Naive B cell (primary cell): ENCODE results near the gene SLC25A17. TPM values are rescaled to one million over a fixed set of nuclear protein-coding genes. Genes with fewer than 3 reads are reported as not detected.
A peak's percentile ranks its signal among the peaks of the same experiment; 100 is the strongest.
"Not testable (repeated sequence)": the region's sequence is repeated elsewhere in the genome, so short reads cannot be mapped to it uniquely, and the experiment has no call there.

Experiments used
- ATAC-seq, 2 donors: fragments of 150-1000 bp; cut with Tn5 transposase; 2 replicates each; pipeline ENCODE4 v1.10.0; 2021; ENCODE audit warnings: low read depth in 2 of 2, mild to moderate bottlenecking in 2 of 2, moderate library complexity in 2 of 2
- DNase-seq: peaks from one replicate; pipeline ENCODE4 v3.0.0; 2022
- H3K27ac Mint-ChIP-seq, 6 donors: one replicate each; pipeline ENCODE4 v1.8.0; 2020 to 2022; ENCODE audit warnings: mild to moderate bottlenecking in 6 of 6, mixed read lengths in 6 of 6, moderate library complexity in 5 of 6, inconsistent platforms in 2 of 6
- H3K27me3 Mint-ChIP-seq, 3 donors: one replicate each; pipeline ENCODE4 v1.8.0; 2021 to 2022; ENCODE audit warnings: mixed read lengths in 3 of 3, mild to moderate bottlenecking in 1 of 3
- H3K36me3 Mint-ChIP-seq, 2 donors: one replicate each; pipeline ENCODE4 v1.8.0; 2020 to 2022; ENCODE audit warnings: mixed read lengths in 2 of 2, inconsistent platforms in 1 of 2, mild to moderate bottlenecking in 1 of 2
- H3K4me1 Mint-ChIP-seq, 3 donors: one replicate each; pipeline ENCODE4 v1.8.0; 2020 to 2022; ENCODE audit warnings: mixed read lengths in 3 of 3, inconsistent platforms in 1 of 3, mild to moderate bottlenecking in 1 of 3, moderate library complexity in 1 of 3
- H3K4me3 Mint-ChIP-seq, 8 donors: one replicate each; pipeline ENCODE4 v1.8.0; 2020 to 2022; ENCODE audit warnings: mild to moderate bottlenecking in 8 of 8, mixed read lengths in 8 of 8, moderate library complexity in 8 of 8, inconsistent platforms in 2 of 8
- H3K9me3 Mint-ChIP-seq, 7 donors: one replicate each; pipeline ENCODE4 v1.8.0; 2020 to 2022; ENCODE audit warnings: mixed read lengths in 7 of 7, mild to moderate bottlenecking in 5 of 7, inconsistent platforms in 2 of 7, moderate library complexity in 1 of 7
- polyA plus RNA-seq, 6 donors: library from polyadenylated mRNA; unstranded; fragments of 300-500 nt; fragmentation: Illumina TruSeq; gene quantifications; one replicate each; pipeline ENCODE4 v1.2.3, GENCODE V29; 2021; ENCODE audit warnings: low read depth in 6 of 6

SLC25A17 gene
- polyA plus RNA-seq, 6 donors from 2014 or later: 15.8 to 41.7 (median 25.4) TPM

DNA sequence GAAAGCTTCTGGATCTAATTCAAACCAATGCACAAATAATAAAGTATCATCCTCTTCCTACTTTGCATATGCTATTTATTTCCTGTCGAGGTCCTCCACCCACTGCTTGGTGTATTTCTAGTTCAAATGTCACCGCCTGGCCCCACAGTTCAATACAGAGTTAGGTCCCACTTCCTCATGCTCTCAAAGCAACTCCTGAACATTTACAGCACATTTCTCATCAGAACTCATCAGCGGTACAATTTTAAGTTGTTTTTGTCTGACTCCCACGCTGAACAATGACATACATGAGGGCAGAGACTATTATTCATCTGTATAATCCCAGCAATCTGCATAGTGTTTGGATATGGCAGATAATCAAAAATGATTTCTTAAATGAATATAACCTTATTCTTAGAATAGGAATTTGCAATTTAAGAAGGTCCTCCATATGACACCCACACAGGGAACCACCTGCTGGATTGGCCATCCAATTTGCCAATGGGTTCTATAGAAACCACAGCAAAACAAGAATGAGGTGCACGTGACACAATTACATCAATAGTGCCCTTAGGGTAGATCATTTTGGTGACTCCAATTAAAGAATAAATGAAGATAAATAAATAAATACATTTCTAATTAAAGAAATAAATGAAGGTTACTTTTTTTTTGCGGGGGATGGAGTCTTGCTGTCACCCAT, 54.2 kb downstream of the SLC25A17 start:
- Mint-ChIP-seq H3K4me1 (peaks cover 22 to 48% (median 45%) of the 10 kb centered on the region in 3 donors), H3K27ac (peak overlapping the region; percentile 69 to 98 (median 88)), H3K36me3 (no peaks in the 10 kb centered on the region), H3K4me3 (peak overlapping the region; percentile 54 to 90 (median 80)), H3K9me3 (no peaks in the 10 kb centered on the region), H3K27me3 (no peaks in the 10 kb centered on the region)
- ATAC-seq: peak; percentile 92 to 96
- DNase-seq: peak; percentile 67

DNA sequence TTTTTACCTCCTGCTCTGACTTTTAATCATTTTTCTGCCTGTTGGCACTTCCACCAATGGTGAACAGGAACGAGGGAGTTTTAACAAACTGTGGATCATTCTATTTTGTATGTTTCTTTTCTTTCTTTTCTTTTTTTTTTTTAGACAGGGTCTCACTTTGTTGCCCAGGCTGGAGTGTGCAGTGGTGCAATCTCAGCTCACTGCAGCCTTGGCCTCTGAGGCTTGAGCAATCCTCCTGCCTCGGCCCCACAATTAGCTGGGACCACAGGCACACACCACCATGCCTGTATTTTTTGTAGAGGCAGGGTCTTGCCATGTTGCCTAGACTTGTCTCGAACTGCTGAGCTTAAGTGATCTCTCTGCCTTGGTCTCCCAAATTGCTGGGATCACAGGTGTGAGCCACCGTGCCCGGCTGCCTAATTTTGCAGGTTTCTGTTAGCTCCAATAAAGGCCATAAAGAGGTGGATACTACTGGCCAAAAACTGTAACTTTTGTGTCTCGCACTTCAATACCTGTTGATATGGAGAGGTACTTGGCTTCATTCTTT, 59.8 kb downstream of the SLC25A17 start:
- Mint-ChIP-seq H3K36me3 (no peaks in the 10 kb centered on the region), H3K4me1 (peaks cover 6 to 32% (median 31%) of the 10 kb centered on the region in 3 donors), H3K27me3 (no peaks in the 10 kb centered on the region), H3K27ac (peak overlapping the region in 3 of 6 donors; percentile 21 to 38 (median 30)), H3K9me3 (no peaks in the 10 kb centered on the region), H3K4me3 (peak overlapping the region in 3 of 8 donors; percentile 53 to 66 (median 62))
- ATAC-seq (no peak), DNase-seq (no peak)

DNA sequence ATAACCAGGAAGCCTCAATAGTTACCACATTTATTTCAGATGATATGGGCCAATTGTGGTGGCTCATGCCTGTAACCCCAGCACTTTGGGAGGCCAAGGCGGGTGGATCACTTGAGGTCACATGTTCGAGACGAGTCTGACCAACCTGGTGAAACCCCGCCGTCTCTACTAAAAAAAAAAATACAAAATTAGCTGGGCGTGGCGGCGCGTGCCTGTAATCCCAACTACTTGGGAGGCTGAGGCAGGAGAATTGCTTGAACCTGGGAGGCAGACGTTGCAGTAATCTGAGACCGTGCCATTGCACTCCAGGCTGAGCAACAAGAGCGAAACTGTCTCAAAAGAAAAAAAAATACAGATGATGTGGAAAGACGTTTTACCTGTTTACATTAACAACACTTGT, 60.3 kb downstream of the SLC25A17 start:
- H3K4me3 Mint-ChIP-seq, H3K27me3 Mint-ChIP-seq, H3K9me3 Mint-ChIP-seq, H3K36me3 Mint-ChIP-seq, H3K27ac Mint-ChIP-seq, ATAC-seq, DNase-seq: not testable (repeated sequence)
- H3K4me1 Mint-ChIP-seq: peaks cover 4 to 29% (median 27%) of the 10 kb centered on the region in 3 donors

DNA sequence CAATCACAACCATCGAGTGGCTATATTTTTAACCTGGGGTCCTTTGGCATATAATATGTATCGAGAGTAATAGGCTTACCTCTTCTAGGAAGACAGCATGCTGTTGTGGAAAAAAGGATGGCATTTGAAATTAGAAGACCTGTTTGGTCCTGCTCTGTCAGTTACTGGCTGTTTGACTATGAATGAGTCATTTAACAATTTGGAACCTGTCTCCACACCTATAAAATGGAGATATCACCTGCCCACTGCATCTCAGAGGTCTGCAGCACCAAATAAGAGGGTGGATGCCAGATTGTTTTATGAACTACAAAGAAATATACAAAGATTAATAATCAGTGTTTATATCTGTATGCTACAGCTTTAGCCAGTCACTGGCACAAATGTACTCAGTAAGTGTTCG, 60.8 kb downstream of the SLC25A17 start:
- ATAC-seq (no peak), DNase-seq (no peak)
- Mint-ChIP-seq H3K27me3 (no peaks in the 10 kb centered on the region), H3K9me3 (no peaks in the 10 kb centered on the region), H3K4me1 (peaks cover 4 to 28% (median 26%) of the 10 kb centered on the region in 3 donors), H3K4me3 (no peak overlapping the region), H3K27ac (no peak overlapping the region), H3K36me3 (no peaks in the 10 kb centered on the region)

DNA sequence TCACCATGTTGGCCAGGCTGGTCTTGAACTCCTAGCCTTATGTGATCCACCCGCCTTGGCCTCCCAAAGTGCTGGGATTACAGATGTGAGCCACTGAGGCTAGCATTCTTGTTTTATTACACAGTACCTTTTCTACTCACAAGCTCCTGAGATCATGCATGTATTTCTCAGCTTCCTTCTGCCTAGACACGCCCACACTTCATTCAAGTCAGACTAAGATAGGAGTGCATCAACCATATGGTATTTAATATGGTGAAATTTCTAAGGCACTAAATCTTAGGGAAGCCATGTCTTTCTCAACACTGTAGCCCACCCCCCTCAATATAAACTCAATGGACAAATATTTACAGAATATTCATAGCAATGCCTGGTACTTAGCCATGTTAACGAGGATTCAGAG, 62.1 kb downstream of the SLC25A17 start:
- Mint-ChIP-seq H3K27me3 (no peaks in the 10 kb centered on the region), H3K4me3 (no peak overlapping the region), H3K9me3 (no peaks in the 10 kb centered on the region), H3K4me1 (peaks cover 0 to 21% (median 19%) of the 10 kb centered on the region in 3 donors), H3K36me3 (no peaks in the 10 kb centered on the region), H3K27ac (peak overlapping the region in 1 of 6 donors; percentile 30)
- DNase-seq (no peak), ATAC-seq (no peak)

DNA sequence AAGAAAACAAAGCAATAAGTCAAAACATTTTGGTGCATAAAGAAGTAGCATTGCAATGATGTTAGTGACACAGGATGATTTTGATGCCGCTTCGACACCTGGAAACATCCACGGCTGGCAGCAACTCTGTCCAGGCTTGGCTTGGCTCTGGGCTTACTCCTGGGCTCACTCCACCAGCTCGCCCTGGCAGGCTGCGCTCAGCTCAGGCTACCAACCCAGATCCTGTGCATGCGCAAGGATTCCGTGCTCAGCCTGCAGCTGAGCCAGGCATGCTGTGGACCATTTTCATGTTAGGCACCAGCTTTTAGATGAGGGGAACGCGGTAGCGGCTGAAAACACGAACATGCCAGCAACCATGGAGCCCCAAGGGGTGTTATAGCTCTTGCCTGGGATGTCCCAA, 66.0 kb downstream of the SLC25A17 start:
- no peak overlapping the region for H3K27ac Mint-ChIP-seq
- no peaks in the 10 kb centered on the region for H3K27me3 Mint-ChIP-seq
- peaks cover 0 to 6% (median 0%) of the 10 kb centered on the region in 7 donors for H3K9me3 Mint-ChIP-seq
- no peak overlapping the region for H3K4me3 Mint-ChIP-seq
- peaks cover 0 to 7% (median 0%) of the 10 kb centered on the region in 3 donors for H3K4me1 Mint-ChIP-seq
- ATAC-seq: no peak
- DNase-seq: no peak
- H3K36me3 Mint-ChIP-seq: peaks cover 0 to 2% of the 10 kb centered on the region in 2 donors

DNA sequence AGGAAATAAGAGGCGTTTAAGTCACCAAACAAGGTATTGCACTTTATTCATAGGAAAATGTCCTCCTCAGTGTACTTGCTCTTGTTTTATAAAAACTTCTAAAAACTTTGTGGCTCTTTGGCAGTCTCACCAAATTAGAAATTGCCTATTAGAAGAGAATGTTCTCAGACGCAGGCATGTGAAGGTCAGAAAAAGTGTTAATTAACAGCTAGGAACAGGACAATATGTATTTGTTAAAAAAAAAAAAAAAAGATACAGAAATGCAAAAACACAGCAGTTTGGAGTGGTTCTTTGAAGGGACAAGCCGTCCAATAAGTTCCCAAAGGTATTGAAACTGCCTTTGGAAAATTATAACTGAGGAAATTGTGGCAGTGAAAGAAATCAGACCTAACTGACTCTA, 67.9 kb downstream of the SLC25A17 start:
- DNase-seq: no peak
- H3K36me3 Mint-ChIP-seq: peaks cover 0 to 4% of the 10 kb centered on the region in 2 donors
- H3K27ac Mint-ChIP-seq: no peak overlapping the region
- no peak for ATAC-seq
- H3K9me3 Mint-ChIP-seq: peaks cover 0 to 8% (median 0%) of the 10 kb centered on the region in 7 donors
- no peaks in the 10 kb centered on the region for H3K27me3 Mint-ChIP-seq
- H3K4me3 Mint-ChIP-seq: no peak overlapping the region
- H3K4me1 Mint-ChIP-seq: no peaks in the 10 kb centered on the region

DNA sequence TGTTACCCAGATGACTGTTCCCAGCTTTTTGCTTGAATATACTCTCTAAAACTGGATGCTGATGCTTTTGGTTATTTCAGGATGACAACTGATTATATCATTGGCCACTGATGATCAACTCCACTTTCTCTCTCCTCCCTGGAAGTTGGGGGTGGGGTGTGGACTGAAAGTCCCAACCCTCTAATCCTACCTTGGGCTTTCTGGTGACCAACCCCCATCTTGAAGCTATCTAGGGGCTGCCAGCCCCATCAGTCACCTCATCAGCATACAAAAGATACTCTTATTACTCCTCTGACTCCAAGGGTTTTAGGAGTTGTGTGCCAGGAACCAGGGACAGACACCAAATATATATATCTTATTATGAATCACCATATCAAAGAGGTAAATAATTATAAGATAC, 69.3 kb downstream of the SLC25A17 start:
- no peak for DNase-seq
- no peak overlapping the region for H3K4me3 Mint-ChIP-seq
- peak overlapping the region in 1 of 6 donors; percentile 2 for H3K27ac Mint-ChIP-seq
- no peaks in the 10 kb centered on the region for H3K27me3 Mint-ChIP-seq
- H3K9me3 Mint-ChIP-seq: peaks cover 0 to 8% (median 0%) of the 10 kb centered on the region in 7 donors
- no peak for ATAC-seq
- H3K36me3 Mint-ChIP-seq: peaks cover 0 to 4% of the 10 kb centered on the region in 2 donors
- H3K4me1 Mint-ChIP-seq: no peaks in the 10 kb centered on the region

DNA sequence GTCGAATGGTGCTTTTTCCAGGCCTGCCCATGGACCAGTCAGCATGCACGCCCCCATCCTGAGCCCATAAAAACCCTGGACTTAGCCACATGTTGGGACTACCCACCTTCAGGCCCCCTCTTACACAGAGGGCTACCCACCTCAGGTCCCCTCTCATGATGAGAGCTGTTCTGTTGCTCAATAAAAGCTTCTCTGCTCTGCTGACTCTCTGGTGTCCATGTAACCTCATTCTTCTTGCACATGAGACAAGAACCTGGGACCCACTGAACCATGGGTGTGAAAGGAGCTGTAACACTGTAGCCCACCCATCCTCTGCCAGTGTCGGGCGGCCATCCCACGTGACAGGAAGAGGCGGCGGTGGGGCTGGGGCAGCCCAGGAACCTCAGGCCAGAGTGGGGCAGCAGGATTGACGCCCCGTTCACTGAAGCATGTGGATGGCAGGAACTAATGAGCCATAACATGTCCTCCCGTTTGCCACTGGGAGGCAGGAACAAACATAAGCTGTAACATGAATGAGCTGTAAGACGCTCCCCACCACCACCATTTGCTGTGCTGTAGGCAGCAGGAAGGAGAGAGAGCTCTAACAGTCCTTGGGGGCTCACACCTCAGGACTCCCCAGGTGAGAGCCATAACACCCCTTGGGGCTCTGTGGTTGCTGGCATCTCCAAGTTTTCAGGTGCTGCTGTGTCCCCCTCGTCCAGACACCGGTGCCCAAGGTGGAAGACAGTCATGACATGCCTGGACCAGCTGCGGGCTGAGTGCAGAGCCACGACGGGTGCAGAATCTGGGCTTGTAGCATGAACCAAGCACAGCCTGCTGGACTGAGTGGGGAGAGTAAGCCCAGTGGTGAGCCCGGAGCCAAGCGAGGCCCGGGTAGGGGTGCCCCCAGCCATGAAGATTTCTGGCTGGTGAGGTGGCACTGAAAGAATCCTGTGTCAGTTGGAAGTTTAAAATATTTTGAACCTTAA, 70.5 kb downstream of the SLC25A17 start:
- Mint-ChIP-seq H3K9me3 (peaks cover 0 to 8% (median 0%) of the 10 kb centered on the region in 7 donors), H3K27me3 (no peaks in the 10 kb centered on the region), H3K27ac (peak overlapping the region in 1 of 6 donors; percentile 56), H3K36me3 (peaks cover 0 to 4% of the 10 kb centered on the region in 2 donors), H3K4me1 (no peaks in the 10 kb centered on the region), H3K4me3 (no peak overlapping the region)
- no peak for DNase-seq
- no peak for ATAC-seq

DNA sequence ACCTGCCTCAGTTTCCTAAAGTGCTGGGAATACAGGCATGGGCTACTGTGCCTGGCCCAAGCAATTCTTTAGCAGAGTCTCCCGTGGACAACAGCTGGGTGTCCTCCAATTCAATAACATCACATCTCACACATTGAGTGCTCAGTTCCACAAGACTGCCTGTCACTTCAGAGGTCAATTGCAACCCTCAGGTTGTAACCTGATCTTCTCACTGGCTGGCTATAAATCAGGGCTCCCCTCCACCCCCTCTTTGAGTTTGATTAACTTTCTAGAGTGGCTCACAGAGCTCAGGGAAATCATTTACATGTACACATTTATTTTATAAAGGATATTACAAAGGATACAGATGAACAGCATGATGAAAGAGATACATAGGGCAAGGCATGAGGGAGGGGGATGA, 71.8 kb downstream of the SLC25A17 start:
- Mint-ChIP-seq H3K27ac (no peak overlapping the region), H3K4me1 (no peaks in the 10 kb centered on the region), H3K9me3 (peaks cover 0 to 8% (median 0%) of the 10 kb centered on the region in 7 donors), H3K36me3 (peaks cover 0 to 4% of the 10 kb centered on the region in 2 donors), H3K4me3 (no peak overlapping the region), H3K27me3 (no peaks in the 10 kb centered on the region)
- ATAC-seq (no peak), DNase-seq (no peak)

DNA sequence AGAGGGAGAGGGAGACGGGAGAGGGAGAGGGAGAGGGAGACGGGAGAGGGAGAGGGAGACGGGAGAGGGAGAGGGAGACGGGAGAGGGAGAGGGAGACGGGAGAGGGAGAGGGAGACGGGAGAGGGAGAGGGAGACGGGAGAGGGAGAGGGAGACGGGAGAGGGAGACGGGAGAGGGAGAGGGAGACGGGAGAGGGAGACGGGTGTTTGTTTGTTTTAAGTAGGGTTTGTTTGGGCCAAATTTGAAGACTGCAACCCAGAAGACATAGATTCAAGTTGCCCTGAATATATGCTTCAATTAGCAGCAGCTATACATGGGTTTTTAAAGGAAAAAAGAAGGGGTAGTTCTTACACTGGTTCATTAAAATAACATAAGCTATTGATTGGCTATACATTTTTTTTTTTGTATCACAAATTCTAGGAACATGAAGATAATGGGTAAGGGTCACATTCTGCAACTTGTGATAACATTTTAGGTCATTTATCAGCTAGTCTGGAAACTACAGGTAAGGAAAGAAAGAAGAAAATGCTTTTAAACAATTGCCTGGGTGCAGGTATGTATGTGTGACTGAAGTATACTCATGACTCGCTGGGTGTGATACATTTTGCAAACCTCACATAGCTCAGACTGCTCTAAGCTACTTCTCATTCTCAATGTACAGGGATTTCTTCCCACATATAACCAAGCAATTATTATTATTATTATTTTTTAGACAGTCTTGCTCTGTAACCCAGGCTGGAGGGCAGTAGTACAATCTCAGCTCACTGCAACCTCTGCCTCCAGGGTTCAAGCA, 72.5 kb downstream of the SLC25A17 start:
- H3K9me3 Mint-ChIP-seq: peaks cover 0 to 8% (median 0%) of the 10 kb centered on the region in 7 donors
- no peak overlapping the region for H3K4me3 Mint-ChIP-seq
- no peak for DNase-seq
- ATAC-seq: no peak
- peaks cover 0 to 4% of the 10 kb centered on the region in 2 donors for H3K36me3 Mint-ChIP-seq
- H3K27me3 Mint-ChIP-seq: peaks cover 0 to 6% (median 0%) of the 10 kb centered on the region in 3 donors
- H3K27ac Mint-ChIP-seq: peak overlapping the region in 1 of 6 donors; percentile 12
- H3K4me1 Mint-ChIP-seq: peaks cover 0 to 4% (median 0%) of the 10 kb centered on the region in 3 donors

DNA sequence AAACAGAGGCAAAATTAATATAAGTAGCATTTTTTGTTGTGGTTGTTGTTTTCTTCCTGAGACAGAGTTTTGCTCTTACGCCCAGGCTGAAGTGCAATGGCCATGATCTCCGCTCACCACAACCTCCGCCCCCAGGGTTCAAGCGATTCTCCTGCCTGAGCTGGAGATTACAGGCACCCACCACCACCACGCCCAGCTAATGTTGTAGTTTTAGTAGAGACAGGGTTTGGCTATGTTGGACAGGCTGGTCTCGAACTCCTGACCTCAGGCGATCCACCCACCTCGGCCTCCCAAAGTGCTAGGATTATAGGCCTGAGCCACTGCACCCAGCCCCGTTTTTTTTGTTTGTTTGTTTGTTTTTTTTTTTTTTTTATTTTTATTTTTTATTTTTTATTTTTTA, 75.4 kb downstream of the SLC25A17 start:
- peaks cover 0 to 4% of the 10 kb centered on the region in 2 donors for H3K36me3 Mint-ChIP-seq
- H3K27ac Mint-ChIP-seq: no peak overlapping the region
- ATAC-seq (no peak), DNase-seq (no peak)
- H3K9me3 Mint-ChIP-seq: peaks cover 0 to 8% (median 0%) of the 10 kb centered on the region in 7 donors
- peaks cover 0 to 4% (median 0%) of the 10 kb centered on the region in 3 donors for H3K4me1 Mint-ChIP-seq
- H3K4me3 Mint-ChIP-seq: no peak overlapping the region
- peaks cover 0 to 7% (median 0%) of the 10 kb centered on the region in 3 donors for H3K27me3 Mint-ChIP-seq

DNA sequence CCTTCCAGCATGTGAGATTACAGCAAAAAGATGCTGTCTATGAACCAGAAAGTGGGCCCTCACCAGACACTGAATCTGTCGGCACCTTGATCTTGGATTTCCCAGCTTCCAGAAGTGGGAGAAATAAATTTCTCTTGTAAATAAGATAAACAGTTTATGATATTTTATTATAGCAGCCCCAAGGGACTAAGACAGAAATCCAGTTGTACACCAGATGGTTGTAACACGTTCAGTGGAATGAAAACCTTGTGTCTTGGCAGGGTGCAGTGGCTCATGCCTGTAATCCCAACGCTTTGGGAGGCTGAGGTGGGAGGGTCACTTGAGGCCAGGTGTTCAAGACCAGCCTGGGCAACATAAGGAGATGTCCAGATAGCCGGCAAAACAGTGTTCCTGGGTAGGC, 78.0 kb downstream of the SLC25A17 start:
- Mint-ChIP-seq H3K4me3 (no peak overlapping the region), H3K9me3 (no peaks in the 10 kb centered on the region)
- no peak for ATAC-seq

More for the DNA sequence above, 78.0 kb downstream of the SLC25A17 start:
- H3K27ac Mint-ChIP-seq: no peak overlapping the region
- peaks cover 0 to 4% (median 0%) of the 10 kb centered on the region in 3 donors for H3K4me1 Mint-ChIP-seq
- DNase-seq: no peak
- H3K27me3 Mint-ChIP-seq: peaks cover 0 to 7% (median 0%) of the 10 kb centered on the region in 3 donors
- no peaks in the 10 kb centered on the region for H3K36me3 Mint-ChIP-seq
